Uterus (tissue), 2 donors: ENCODE measurements around the gene ZNF550.

Experiments
- POLR2A ChIP-seq, 2 donors: fragments of 450-650 bp; IDR thresholded peaks; one replicate each; pipeline ENCODE4 v1.6.1; 2016; ENCODE audit warnings: antibody characterized with exemption in 2 of 2, mild to moderate bottlenecking in 1 of 2, moderate library complexity in 1 of 2
- TF ChIP-seq, protein P1 (sequence below), 4 experiments: fragments of 200-600 bp in 2 of 4; fragments of 450-650 bp in 2 of 4; sonication (generic) in 2 of 4; IDR thresholded peaks; one replicate each; pipeline ENCODE4 v1.5.1; 2016 to 2019; ENCODE audit warnings: antibody characterized with exemption in 4 of 4, mild to moderate bottlenecking in 2 of 4, moderate library complexity in 1 of 4

DNA sequence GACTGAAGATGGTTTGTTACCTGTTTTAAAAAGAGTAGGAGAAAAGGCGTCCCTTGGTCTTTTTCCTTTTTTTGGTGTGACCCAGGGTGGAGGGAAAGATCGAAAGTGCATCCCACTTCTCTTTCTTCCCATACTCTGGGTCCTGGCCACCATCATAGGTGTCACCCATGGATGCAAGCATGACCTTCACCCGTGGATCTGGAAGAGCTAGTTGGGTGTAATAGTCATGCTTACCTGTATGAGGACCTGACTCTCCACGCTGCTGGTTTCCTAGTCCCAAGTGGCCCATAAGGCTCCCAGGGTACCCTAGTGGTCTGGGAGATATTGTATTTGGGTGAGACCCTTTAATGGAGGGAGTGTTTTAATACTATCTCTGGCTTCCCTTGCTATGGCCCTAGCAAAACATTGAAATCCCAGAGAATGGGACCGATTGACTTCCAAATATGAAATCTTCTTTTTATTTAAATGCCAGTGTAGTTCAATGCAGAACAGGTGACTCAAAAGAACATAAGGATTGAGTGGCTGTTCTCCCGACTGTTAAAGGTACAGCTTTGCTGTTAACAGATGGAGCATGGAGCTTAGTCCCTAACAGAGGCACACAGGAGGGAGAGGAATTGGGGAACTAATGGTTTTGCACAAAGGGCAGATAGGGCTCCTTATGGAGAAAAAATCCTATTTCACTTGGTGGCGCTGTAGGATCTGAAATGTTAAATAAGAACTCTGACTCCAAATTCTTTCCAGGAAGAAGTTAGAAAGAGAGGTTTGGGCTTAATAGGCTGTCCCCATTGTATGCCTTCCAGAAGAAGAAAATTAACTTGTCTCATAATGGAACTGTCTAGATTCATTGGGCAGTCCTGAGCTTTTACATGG is 7.0 kb upstream of the ZNF550 start:
- no peak for TF ChIP-seq POLR2A (IDR thresholded peaks at IDR 0.05)
- TF ChIP-seq, protein P1, sequence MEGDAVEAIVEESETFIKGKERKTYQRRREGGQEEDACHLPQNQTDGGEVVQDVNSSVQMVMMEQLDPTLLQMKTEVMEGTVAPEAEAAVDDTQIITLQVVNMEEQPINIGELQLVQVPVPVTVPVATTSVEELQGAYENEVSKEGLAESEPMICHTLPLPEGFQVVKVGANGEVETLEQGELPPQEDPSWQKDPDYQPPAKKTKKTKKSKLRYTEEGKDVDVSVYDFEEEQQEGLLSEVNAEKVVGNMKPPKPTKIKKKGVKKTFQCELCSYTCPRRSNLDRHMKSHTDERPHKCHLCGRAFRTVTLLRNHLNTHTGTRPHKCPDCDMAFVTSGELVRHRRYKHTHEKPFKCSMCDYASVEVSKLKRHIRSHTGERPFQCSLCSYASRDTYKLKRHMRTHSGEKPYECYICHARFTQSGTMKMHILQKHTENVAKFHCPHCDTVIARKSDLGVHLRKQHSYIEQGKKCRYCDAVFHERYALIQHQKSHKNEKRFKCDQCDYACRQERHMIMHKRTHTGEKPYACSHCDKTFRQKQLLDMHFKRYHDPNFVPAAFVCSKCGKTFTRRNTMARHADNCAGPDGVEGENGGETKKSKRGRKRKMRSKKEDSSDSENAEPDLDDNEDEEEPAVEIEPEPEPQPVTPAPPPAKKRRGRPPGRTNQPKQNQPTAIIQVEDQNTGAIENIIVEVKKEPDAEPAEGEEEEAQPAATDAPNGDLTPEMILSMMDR (IDR thresholded peaks at IDR 0.05) = no peak
